Adrenal gland (tissue), 5 donors: Measurements from ENCODE around the gene PRPS1L1.

Experiments used
- POLR2A ChIP-seq, 2 donors: fragments of 450-650 bp; IDR thresholded peaks; one replicate each; pipeline ENCODE4 v1.6.1; 2017; ENCODE audit warnings: antibody characterized with exemption in 2 of 2, mild to moderate bottlenecking in 2 of 2, moderate library complexity in 1 of 2
- TF ChIP-seq, protein P1 (sequence below), 6 experiments: fragments of 450-650 bp in 4 of 6; fragments of 200-600 bp in 2 of 6; sonication (generic) in 1 of 6; IDR thresholded peaks; 1 replicate in 5 of 6; 2 replicates in 1 of 6; pipeline versions ENCODE4 v1.5.1 to v1.8.0; 2016 to 2021; ENCODE audit warnings: antibody characterized with exemption in 6 of 6, mild to moderate bottlenecking in 2 of 6, moderate library complexity in 1 of 6
- donor health status: DM: no; HTN: no; CAD: no.

- TF ChIP-seq, protein P1, sequence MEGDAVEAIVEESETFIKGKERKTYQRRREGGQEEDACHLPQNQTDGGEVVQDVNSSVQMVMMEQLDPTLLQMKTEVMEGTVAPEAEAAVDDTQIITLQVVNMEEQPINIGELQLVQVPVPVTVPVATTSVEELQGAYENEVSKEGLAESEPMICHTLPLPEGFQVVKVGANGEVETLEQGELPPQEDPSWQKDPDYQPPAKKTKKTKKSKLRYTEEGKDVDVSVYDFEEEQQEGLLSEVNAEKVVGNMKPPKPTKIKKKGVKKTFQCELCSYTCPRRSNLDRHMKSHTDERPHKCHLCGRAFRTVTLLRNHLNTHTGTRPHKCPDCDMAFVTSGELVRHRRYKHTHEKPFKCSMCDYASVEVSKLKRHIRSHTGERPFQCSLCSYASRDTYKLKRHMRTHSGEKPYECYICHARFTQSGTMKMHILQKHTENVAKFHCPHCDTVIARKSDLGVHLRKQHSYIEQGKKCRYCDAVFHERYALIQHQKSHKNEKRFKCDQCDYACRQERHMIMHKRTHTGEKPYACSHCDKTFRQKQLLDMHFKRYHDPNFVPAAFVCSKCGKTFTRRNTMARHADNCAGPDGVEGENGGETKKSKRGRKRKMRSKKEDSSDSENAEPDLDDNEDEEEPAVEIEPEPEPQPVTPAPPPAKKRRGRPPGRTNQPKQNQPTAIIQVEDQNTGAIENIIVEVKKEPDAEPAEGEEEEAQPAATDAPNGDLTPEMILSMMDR (IDR thresholded peaks at IDR 0.05), result no peak
- TF ChIP-seq POLR2A (IDR thresholded peaks at IDR 0.05), result no peak
Observed at GRCh38 chr7:17988141-17988540, 39.5 kb downstream of the PRPS1L1 start.
